ENCODE results near the gene ANKRA2. TPM values are rescaled to one million over a fixed set of nuclear protein-coding genes. Genes with fewer than 3 reads are reported as not detected.

The ANKRA2 gene
- total RNA-seq, 1 donor from 2014 or later, result 12.9 TPM

Other genes starting within 250 kb of the ANKRA2 start
- 0.88 TPM for gene FOXD1, start 116.9 kb downstream of the ANKRA2 start, total RNA-seq
- gene BTF3, start 67.2 kb downstream of the ANKRA2 start, total RNA-seq, result 764 TPM
- gene UTP15, start 104 bp upstream of the ANKRA2 start, total RNA-seq, result 16.9 TPM
- 7.8 TPM for gene ARHGEF28, start 60.6 kb upstream of the ANKRA2 start, total RNA-seq

All from esophagus mucosa (tissue), 1 donor.